ENCODE measurements around the gene KCNB1.

The KCNB1 gene

GRCh38 chr20:49351775-49352174 lies 130.7 kb downstream of the KCNB1 start:
- DNase-seq (ENCODE audit: low read depth), result no peak

GRCh38 chr20:49349694-49350252 lies 132.7 kb downstream of the KCNB1 start:
- DNase-seq (ENCODE audit: low read depth), result no peak

GRCh38 chr20:49349078-49349477 lies 133.4 kb downstream of the KCNB1 start:
- no peak for DNase-seq (ENCODE audit: low read depth)

GRCh38 chr20:49348563-49348962 lies 133.9 kb downstream of the KCNB1 start:
- DNase-seq (ENCODE audit: low read depth), result no peak

GRCh38 chr20:49347156-49347555 lies 135.3 kb downstream of the KCNB1 start:
- DNase-seq (ENCODE audit: low read depth), result no peak

- DNase-seq (ENCODE audit: low read depth), result no peak
Observed at GRCh38 chr20:49346682-49347081, 135.8 kb downstream of the KCNB1 start.

- DNase-seq (ENCODE audit: low read depth), result no peak
Observed at GRCh38 chr20:49345524-49345923, 136.9 kb downstream of the KCNB1 start.

GRCh38 chr20:49344975-49345374 lies 137.5 kb downstream of the KCNB1 start:
- no peak for DNase-seq (ENCODE audit: low read depth)

- no peak for DNase-seq (ENCODE audit: low read depth)
Observed at GRCh38 chr20:49344140-49344539, 138.3 kb downstream of the KCNB1 start.

- DNase-seq (ENCODE audit: low read depth), result no peak
Observed at GRCh38 chr20:49343246-49343645, 139.2 kb downstream of the KCNB1 start.

- DNase-seq (ENCODE audit: low read depth), result no peak
Observed at GRCh38 chr20:49340161-49340966, 142.1 kb downstream of the KCNB1 start.

GRCh38 chr20:49339123-49339522 lies 143.3 kb downstream of the KCNB1 start:
- DNase-seq (ENCODE audit: low read depth), result no peak

GRCh38 chr20:49338061-49338460 lies 144.4 kb downstream of the KCNB1 start:
- DNase-seq (ENCODE audit: low read depth), result no peak

- no peak for DNase-seq (ENCODE audit: low read depth)
Observed at GRCh38 chr20:49337357-49337756, 145.1 kb downstream of the KCNB1 start.

- no peak for DNase-seq (ENCODE audit: low read depth)
Observed at GRCh38 chr20:49336786-49337185, 145.7 kb downstream of the KCNB1 start.

GRCh38 chr20:49335476-49335875 lies 147.0 kb downstream of the KCNB1 start:
- no peak for DNase-seq (ENCODE audit: low read depth)

GRCh38 chr20:49330701-49331615 lies 151.5 kb downstream of the KCNB1 start:
- DNase-seq (ENCODE audit: low read depth), result no peak

GRCh38 chr20:49328790-49329189 lies 153.7 kb downstream of the KCNB1 start:
- DNase-seq (ENCODE audit: low read depth), result no peak

- no peak for DNase-seq (ENCODE audit: low read depth)
Observed at GRCh38 chr20:49326026-49326425, 156.4 kb downstream of the KCNB1 start.

GRCh38 chr20:49324306-49324705 lies 158.2 kb downstream of the KCNB1 start:
- no peak for DNase-seq (ENCODE audit: low read depth)

- no peak for DNase-seq (ENCODE audit: low read depth)
Observed at GRCh38 chr20:49323622-49324238, 158.7 kb downstream of the KCNB1 start.

GRCh38 chr20:49320460-49320859 lies 162.0 kb downstream of the KCNB1 start:
- no peak for DNase-seq (ENCODE audit: low read depth)

All from activated T-cell treated with anti-CD3 and anti-CD28 coated beads for 1 hour (primary cell).